Measurements from ENCODE around the gene TSHZ2.
"Not testable (repeated sequence)": the region's sequence is repeated elsewhere in the genome, so short reads cannot be mapped to it uniquely, and the experiment has no call there.

Gene TSHZ2

DNA sequence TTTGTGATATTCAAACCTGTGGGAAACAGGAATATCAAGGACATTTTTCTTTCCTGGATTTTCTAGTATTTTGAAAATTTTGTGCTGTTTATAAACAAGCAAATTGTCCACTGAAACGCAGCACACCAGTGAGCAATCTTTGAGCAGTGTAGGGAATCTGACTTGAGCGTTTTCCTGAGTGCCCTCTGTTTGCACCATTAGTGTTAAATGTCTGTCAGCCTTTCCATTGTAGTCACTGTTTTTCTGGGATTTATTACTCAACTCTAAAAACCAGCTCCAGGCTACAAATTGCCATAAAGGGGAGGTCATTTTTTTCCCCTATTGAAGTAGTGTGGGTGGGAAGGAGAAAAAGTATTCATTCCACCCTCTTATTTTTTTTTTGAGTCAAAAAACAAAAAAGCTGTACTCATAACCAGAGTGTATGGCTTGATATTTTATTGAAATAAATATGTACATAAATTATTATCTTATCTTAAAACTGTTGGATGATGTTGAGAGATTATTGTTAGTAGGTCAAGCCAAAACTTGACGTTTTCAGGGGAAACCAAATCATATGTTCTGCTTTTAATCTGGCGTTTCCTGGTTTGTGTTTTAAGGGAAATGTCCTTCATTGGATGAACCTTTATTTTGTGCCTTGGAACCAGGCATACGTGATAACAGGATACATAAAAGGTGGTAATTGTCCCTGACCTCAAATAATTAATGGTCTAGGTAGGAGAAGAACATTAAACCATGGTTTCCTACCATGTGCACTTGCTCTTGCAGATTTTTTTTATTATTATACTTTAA, 51.8 kb downstream of the TSHZ2 start:
- ChIA-PET CTCF (no interaction called here), POLR2A (no interaction called here)
- TF ChIP-seq, protein P1, sequence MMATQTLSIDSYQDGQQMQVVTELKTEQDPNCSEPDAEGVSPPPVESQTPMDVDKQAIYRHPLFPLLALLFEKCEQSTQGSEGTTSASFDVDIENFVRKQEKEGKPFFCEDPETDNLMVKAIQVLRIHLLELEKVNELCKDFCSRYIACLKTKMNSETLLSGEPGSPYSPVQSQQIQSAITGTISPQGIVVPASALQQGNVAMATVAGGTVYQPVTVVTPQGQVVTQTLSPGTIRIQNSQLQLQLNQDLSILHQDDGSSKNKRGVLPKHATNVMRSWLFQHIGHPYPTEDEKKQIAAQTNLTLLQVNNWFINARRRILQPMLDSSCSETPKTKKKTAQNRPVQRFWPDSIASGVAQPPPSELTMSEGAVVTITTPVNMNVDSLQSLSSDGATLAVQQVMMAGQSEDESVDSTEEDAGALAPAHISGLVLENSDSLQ (IDR thresholded peaks at IDR 0.05) = peak; percentile 72
- no peak for TF ChIP-seq FOXM1 (IDR thresholded peaks at IDR 0.05; ENCODE audit: borderline replicate concordance)
- no peak for DNase-seq (ENCODE audit: extremely low spot score)

- POLR2A ChIA-PET; CTCF ChIA-PET; DNase-seq (ENCODE audit: extremely low spot score): not testable (repeated sequence)
Observed at GRCh38 chr20:53024653-53025052, 52.5 kb downstream of the TSHZ2 start.

GRCh38 chr20:53027089-53027488, 54.9 kb downstream of the TSHZ2 start:
- DNase-seq (ENCODE audit: extremely low spot score) = no peak
- TF ChIP-seq CTBP1 (IDR thresholded peaks at IDR 0.05; ENCODE audit: borderline replicate concordance) (no peak), HDGF (IDR thresholded peaks at IDR 0.05; ENCODE audit: borderline replicate concordance) (no peak), BHLHE40 (IDR thresholded peaks at IDR 0.05; ENCODE audit: borderline replicate concordance) (no peak), SUZ12 (IDR thresholded peaks at IDR 0.05) (no peak), SP1 (IDR thresholded peaks at IDR 0.05) (no peak), ELF4 (IDR thresholded peaks at IDR 0.05) (no peak), LEF1 (IDR thresholded peaks at IDR 0.05; ENCODE audit: borderline replicate concordance) (no peak), NFRKB (IDR thresholded peaks at IDR 0.05) (no peak), ZNF384 (IDR thresholded peaks at IDR 0.05) (no peak), FOXA1 (IDR thresholded peaks at IDR 0.05) (no peak), FOXK2 (IDR thresholded peaks at IDR 0.05) (no peak), L3MBTL2 (conservative IDR thresholded peaks at IDR 0.05) (no peak), ARNT (IDR thresholded peaks at IDR 0.05) (no peak), TARDBP (IDR thresholded peaks at IDR 0.05) (no peak)
- TF ChIP-seq, protein P1 (IDR thresholded peaks at IDR 0.05) = no peak
- CTCF ChIA-PET = no interaction called here
- POLR2A ChIA-PET = no interaction called here

DNA sequence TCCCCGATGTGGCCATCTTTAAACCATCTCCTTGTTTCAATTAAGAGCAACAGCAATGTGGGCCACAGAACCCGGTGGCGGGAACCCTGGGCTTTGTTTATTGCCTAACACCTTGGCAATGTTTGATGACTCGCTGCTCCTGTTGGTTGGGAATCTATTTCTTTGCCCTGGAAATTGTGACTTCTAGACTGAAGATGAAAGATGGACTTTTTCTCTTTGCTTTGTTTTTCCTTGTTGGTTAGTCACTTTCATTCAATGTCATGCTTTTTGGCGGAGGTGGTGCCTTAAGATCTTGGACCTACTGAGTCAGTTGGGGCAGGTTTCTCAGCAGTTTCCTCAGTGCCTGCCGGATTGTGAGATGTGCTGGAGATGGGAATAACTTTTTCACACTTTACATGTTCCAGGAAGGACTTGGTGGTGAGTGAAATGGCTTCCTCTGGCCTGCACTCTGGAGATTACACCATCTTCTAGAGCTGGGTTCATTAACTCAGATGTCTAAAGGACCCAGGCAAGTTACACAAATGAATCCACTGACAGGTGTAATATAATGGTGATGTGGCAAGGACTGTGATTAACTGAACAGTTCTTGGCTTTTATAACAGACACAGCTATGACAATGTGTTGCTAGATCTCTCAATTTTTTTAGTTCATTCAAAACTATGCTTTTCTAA, 56.3 kb downstream of the TSHZ2 start:
- TF ChIP-seq ARNT (IDR thresholded peaks at IDR 0.05) (no peak), SUZ12 (IDR thresholded peaks at IDR 0.05) (no peak), FOXK2 (IDR thresholded peaks at IDR 0.05) (no peak), FOXM1 (IDR thresholded peaks at IDR 0.05; ENCODE audit: borderline replicate concordance) (no peak), L3MBTL2 (conservative IDR thresholded peaks at IDR 0.05) (no peak), BHLHE40 (IDR thresholded peaks at IDR 0.05; ENCODE audit: borderline replicate concordance) (no peak), NFRKB (IDR thresholded peaks at IDR 0.05) (no peak), ELF4 (IDR thresholded peaks at IDR 0.05) (no peak), FOXA1 (IDR thresholded peaks at IDR 0.05) (no peak), SP1 (IDR thresholded peaks at IDR 0.05) (no peak), LEF1 (IDR thresholded peaks at IDR 0.05; ENCODE audit: borderline replicate concordance) (no peak), HDGF (IDR thresholded peaks at IDR 0.05; ENCODE audit: borderline replicate concordance) (no peak)
- TF ChIP-seq, protein P1 (IDR thresholded peaks at IDR 0.05) = no peak
- POLR2A ChIA-PET = no interaction called here
- CTCF ChIA-PET = no interaction called here
- DNase-seq (ENCODE audit: extremely low spot score) = no peak

GRCh38 chr20:53030061-53030460, 57.9 kb downstream of the TSHZ2 start:
- ChIA-PET POLR2A (no interaction called here), CTCF (no interaction called here)
- TF ChIP-seq SUZ12 (IDR thresholded peaks at IDR 0.05) = no peak
- DNase-seq (ENCODE audit: extremely low spot score) = no peak

DNA sequence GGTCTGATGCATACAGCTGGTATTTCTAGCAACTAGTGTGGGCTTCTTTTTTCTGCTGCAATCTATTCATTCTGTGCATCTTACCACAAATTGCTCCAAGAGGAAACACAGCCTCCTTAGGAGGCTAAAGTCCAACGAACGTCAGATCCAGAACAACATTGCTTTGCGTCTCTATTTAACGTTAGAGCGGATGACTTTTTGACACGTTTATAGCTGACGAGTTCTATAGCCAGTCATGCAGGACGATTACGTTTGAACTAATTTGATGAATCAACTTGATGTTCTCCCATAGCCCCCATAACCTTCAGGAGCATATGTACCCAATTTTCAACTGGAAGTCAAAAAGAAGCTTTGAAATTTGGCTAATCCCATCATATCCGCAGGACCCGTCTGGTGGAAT, 59.9 kb downstream of the TSHZ2 start:
- no peak for DNase-seq (ENCODE audit: extremely low spot score)
- ChIA-PET CTCF (no interaction called here), POLR2A (no interaction called here)
- TF ChIP-seq L3MBTL2 (conservative IDR thresholded peaks at IDR 0.05) = no peak
- TF ChIP-seq SP1 (IDR thresholded peaks at IDR 0.05) = no peak
- TF ChIP-seq TARDBP (IDR thresholded peaks at IDR 0.05) = no peak
- TF ChIP-seq, protein P1 (IDR thresholded peaks at IDR 0.05) = no peak
- no peak for TF ChIP-seq FOXK2 (IDR thresholded peaks at IDR 0.05)
- no peak for TF ChIP-seq LEF1 (IDR thresholded peaks at IDR 0.05; ENCODE audit: borderline replicate concordance)
- TF ChIP-seq FOXM1 (IDR thresholded peaks at IDR 0.05; ENCODE audit: borderline replicate concordance) = no peak
- TF ChIP-seq ZNF384 (IDR thresholded peaks at IDR 0.05) = no peak
- TF ChIP-seq NFRKB (IDR thresholded peaks at IDR 0.05) = no peak
- no peak for TF ChIP-seq CTBP1 (IDR thresholded peaks at IDR 0.05; ENCODE audit: borderline replicate concordance)
- no peak for TF ChIP-seq BHLHE40 (IDR thresholded peaks at IDR 0.05; ENCODE audit: borderline replicate concordance)
- TF ChIP-seq ARNT (IDR thresholded peaks at IDR 0.05) = no peak
- no peak for TF ChIP-seq FOXA1 (IDR thresholded peaks at IDR 0.05)
- no peak for TF ChIP-seq HDGF (IDR thresholded peaks at IDR 0.05; ENCODE audit: borderline replicate concordance)
- TF ChIP-seq ELF4 (IDR thresholded peaks at IDR 0.05) = no peak
- TF ChIP-seq SUZ12 (IDR thresholded peaks at IDR 0.05) = no peak

All from HEK293T (cell line).